ENCODE results near the gene CSRNP3.

DNA sequence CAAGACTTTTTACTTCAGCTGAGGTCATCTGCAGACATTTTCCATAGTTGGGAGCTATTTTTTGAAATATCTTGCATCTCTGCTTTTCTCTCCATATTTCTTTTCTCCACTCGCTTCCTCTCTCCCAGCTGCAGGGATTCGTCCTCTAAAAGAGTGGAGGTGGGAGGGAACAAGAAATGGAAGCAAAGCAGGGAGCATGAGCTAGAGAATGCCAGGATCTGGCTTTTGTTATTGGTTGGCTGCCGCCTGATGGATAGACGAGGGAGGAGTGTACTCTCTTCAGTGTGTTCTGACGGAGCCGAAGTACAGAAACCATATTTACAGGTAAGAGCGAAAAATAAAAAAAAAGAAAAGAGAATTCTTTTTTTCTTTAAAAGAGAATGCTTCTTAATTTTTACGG, at the start of gene CSRNP3:
- TF ChIP-seq POLR2A (IDR thresholded peaks at IDR 0.05), result no peak
- TF ChIP-seq, protein P1, sequence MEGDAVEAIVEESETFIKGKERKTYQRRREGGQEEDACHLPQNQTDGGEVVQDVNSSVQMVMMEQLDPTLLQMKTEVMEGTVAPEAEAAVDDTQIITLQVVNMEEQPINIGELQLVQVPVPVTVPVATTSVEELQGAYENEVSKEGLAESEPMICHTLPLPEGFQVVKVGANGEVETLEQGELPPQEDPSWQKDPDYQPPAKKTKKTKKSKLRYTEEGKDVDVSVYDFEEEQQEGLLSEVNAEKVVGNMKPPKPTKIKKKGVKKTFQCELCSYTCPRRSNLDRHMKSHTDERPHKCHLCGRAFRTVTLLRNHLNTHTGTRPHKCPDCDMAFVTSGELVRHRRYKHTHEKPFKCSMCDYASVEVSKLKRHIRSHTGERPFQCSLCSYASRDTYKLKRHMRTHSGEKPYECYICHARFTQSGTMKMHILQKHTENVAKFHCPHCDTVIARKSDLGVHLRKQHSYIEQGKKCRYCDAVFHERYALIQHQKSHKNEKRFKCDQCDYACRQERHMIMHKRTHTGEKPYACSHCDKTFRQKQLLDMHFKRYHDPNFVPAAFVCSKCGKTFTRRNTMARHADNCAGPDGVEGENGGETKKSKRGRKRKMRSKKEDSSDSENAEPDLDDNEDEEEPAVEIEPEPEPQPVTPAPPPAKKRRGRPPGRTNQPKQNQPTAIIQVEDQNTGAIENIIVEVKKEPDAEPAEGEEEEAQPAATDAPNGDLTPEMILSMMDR (IDR thresholded peaks at IDR 0.05), result no peak

All from upper lobe of left lung (tissue), 4 donors.